ENCODE results near the gene KNSTRN.

GRCh38 chr15:40363611-40364010, 18.9 kb upstream of the KNSTRN start:
- TF ChIP-seq CTCF (IDR thresholded peaks at IDR 0.05): no peak
- no peak for TF ChIP-seq EZH2 (IDR thresholded peaks at IDR 0.05)
- TF ChIP-seq EZH2phosphoT487 (IDR thresholded peaks at IDR 0.05): no peak
